Measurements from ENCODE around the gene FHAD1.
"Not testable (repeated sequence)": the region's sequence is repeated elsewhere in the genome, so short reads cannot be mapped to it uniquely, and the experiment has no call there.

Gene FHAD1

DNA sequence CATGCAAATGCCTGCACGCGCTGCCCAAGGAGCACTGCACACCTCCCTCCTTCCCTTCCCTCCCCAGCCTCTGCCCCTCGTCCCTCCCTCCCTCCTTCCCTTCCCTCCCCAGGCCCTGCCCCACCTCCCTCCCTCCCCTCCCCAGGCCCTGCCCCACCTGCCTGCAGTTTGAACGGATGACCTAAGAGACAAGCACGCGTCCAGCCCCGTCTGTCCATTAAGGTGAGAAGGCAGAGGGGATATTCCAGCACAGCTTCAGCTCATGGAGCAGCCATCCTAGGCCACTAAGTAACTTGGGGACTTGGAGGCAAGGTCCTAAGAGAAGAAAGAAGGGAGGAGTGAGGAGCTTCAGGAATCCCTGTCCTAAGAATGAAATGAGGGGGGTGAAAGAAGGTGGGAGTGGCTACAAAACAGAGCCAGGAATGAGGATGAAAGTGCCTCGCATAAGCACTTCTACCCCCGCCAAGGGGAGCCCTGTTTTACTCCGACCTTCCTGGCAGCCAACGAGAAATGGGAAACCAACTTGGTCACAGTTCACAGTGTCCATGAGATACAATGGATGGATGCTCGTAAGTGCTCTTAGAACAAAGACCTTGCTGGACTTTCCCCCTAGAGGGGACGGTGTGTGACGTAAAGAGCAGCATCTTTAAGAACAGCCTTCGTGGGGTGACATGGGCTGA is 141.3 kb downstream of the FHAD1 start:
- no peak overlapping the region for H3K27ac Mint-ChIP-seq
- peaks cover 19% of the 10 kb centered on the region for H3K27me3 Mint-ChIP-seq
- H3K36me3 Mint-ChIP-seq (ENCODE audit: low read depth) = no peaks in the 10 kb centered on the region
- no peak overlapping the region for H3K4me3 Mint-ChIP-seq
- ATAC-seq = no peak
- H3K9me3 Mint-ChIP-seq = no peaks in the 10 kb centered on the region
- H3K4me1 Mint-ChIP-seq = peaks cover 21% of the 10 kb centered on the region
- no peak for DNase-seq

- H3K4me1 Mint-ChIP-seq = peaks cover 19% of the 10 kb centered on the region
- not testable (repeated sequence) for H3K36me3 Mint-ChIP-seq (ENCODE audit: low read depth); ATAC-seq; H3K4me3 Mint-ChIP-seq; H3K9me3 Mint-ChIP-seq; H3K27ac Mint-ChIP-seq; DNase-seq
- H3K27me3 Mint-ChIP-seq = peaks cover 19% of the 10 kb centered on the region
Observed at GRCh38 chr1:15389828-15390227, 142.8 kb downstream of the FHAD1 start.

DNA sequence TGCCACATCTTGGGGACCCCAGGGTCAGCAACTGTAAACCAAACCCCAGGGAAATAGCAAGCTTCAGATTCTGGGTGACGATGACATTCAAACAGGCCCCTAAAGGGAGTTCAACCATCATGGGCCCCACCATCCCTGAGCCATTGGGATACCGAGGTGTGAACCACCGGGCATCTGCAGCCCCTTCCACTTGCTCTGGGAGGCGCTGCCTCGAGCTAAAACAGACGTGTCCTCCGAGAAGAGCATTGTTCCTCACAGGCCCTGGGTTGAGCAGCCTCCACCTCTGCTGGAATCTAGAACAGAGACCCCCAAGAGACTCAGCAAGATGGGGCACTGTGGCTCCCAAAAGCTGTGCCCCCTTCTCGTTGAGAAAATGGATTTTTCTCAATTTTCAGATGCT is 143.6 kb downstream of the FHAD1 start:
- Mint-ChIP-seq H3K9me3 (no peaks in the 10 kb centered on the region), H3K36me3 (ENCODE audit: low read depth) (no peaks in the 10 kb centered on the region), H3K27me3 (peaks cover 14% of the 10 kb centered on the region), H3K27ac (no peak overlapping the region), H3K4me3 (no peak overlapping the region), H3K4me1 (peaks cover 15% of the 10 kb centered on the region)
- ATAC-seq (no peak), DNase-seq (no peak)

- ATAC-seq = no peak
- H3K4me1 Mint-ChIP-seq = peaks cover 8% of the 10 kb centered on the region
- no peaks in the 10 kb centered on the region for H3K9me3 Mint-ChIP-seq
- H3K36me3 Mint-ChIP-seq (ENCODE audit: low read depth) = no peaks in the 10 kb centered on the region
- peaks cover 9% of the 10 kb centered on the region for H3K27me3 Mint-ChIP-seq
- no peak overlapping the region for H3K4me3 Mint-ChIP-seq
- no peak for DNase-seq
- no peak overlapping the region for H3K27ac Mint-ChIP-seq
Observed at GRCh38 chr1:15391366-15391765, 144.3 kb downstream of the FHAD1 start.

DNA sequence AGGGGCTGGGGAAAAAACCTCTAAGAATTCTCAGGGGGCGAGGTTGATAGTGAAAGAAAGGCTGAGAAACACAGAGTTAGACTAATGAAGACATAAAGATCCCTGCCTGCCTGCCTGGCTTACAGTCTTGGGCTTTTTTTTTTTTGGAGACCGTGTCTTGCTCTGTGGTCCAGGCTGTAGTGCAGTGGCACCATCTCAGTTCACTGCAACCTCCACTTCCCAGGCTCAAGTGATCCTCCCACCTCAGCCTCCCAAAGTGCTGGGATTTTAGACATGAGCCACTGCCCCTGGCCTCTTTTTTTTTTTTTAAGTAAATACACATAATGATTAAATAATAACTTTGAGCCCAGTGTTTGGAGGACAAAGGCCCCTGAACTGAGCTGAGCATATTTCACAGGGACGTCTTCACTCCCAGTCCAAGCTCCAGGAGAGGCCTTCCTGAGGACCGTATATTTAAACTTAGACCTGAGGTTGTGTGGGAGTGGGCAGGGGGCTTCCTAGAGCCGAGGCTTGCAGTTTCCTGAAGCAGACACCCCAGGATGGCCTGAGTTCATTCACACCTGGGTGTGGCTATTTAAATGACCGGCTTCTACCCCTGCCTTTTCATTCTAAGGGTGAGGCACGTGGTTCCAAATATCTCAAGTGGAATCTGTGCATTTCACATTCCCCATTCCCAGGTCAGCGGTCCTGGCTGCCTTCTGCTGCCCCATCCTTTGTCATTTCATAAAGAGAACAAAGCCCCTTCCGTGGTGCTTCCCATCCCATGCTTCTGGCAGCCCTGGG is 146.6 kb downstream of the FHAD1 start:
- Mint-ChIP-seq H3K36me3 (ENCODE audit: low read depth) (no peaks in the 10 kb centered on the region), H3K27me3 (peaks cover 3% of the 10 kb centered on the region), H3K9me3 (no peaks in the 10 kb centered on the region), H3K4me1 (no peaks in the 10 kb centered on the region), H3K4me3 (no peak overlapping the region), H3K27ac (no peak overlapping the region)
- DNase-seq = no peak
- no peak for ATAC-seq

GRCh38 chr1:15394258-15394690 is 147.3 kb downstream of the FHAD1 start:
- H3K36me3 Mint-ChIP-seq (ENCODE audit: low read depth) = no peaks in the 10 kb centered on the region
- H3K4me3 Mint-ChIP-seq = no peak overlapping the region
- DNase-seq (no peak), ATAC-seq (no peak)
- no peak overlapping the region for H3K27ac Mint-ChIP-seq
- H3K4me1 Mint-ChIP-seq = no peaks in the 10 kb centered on the region
- H3K27me3 Mint-ChIP-seq = peaks cover 3% of the 10 kb centered on the region
- peaks cover 1% of the 10 kb centered on the region for H3K9me3 Mint-ChIP-seq

DNA sequence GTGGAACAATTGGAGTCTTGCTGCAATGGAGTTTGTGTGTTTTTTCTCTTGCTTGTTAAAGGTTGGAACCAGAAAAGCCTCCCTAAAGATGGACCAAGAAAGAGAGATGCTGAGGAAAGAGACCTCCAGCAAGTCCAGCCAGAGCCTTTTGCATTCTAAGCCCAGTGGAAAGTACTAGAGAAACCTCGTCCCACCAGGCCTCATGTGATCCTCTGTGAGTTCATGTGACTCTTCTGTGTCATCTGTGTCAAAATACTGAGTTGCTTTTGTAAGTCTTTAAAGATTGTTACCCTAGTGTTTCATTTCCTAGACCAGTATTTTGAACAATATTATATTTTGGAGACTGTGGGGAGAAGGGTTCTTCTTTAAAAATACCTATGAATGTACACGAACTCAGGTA is 150.2 kb downstream of the FHAD1 start:
- ATAC-seq = no peak
- no peak overlapping the region for H3K27ac Mint-ChIP-seq
- DNase-seq = no peak
- H3K4me3 Mint-ChIP-seq = no peak overlapping the region
- H3K4me1 Mint-ChIP-seq = no peaks in the 10 kb centered on the region
- no peaks in the 10 kb centered on the region for H3K36me3 Mint-ChIP-seq (ENCODE audit: low read depth)
- H3K27me3 Mint-ChIP-seq = peaks cover 2% of the 10 kb centered on the region
- H3K9me3 Mint-ChIP-seq = peaks cover 8% of the 10 kb centered on the region

GRCh38 chr1:15399710-15400109 is 152.7 kb downstream of the FHAD1 start:
- DNase-seq = no peak
- peaks cover 8% of the 10 kb centered on the region for H3K9me3 Mint-ChIP-seq
- H3K4me1 Mint-ChIP-seq = no peaks in the 10 kb centered on the region
- no peaks in the 10 kb centered on the region for H3K36me3 Mint-ChIP-seq (ENCODE audit: low read depth)
- no peak overlapping the region for H3K4me3 Mint-ChIP-seq
- no peaks in the 10 kb centered on the region for H3K27me3 Mint-ChIP-seq
- H3K27ac Mint-ChIP-seq = no peak overlapping the region
- ATAC-seq = no peak

GRCh38 chr1:15400627-15401026 is 153.6 kb downstream of the FHAD1 start:
- no peak overlapping the region for H3K4me3 Mint-ChIP-seq
- no peak overlapping the region for H3K27ac Mint-ChIP-seq
- H3K4me1 Mint-ChIP-seq = no peaks in the 10 kb centered on the region
- DNase-seq (no peak), ATAC-seq (no peak)
- H3K36me3 Mint-ChIP-seq (ENCODE audit: low read depth) = no peaks in the 10 kb centered on the region
- peaks cover 8% of the 10 kb centered on the region for H3K9me3 Mint-ChIP-seq
- no peaks in the 10 kb centered on the region for H3K27me3 Mint-ChIP-seq

- no peak overlapping the region for H3K27ac Mint-ChIP-seq
- H3K4me1 Mint-ChIP-seq = no peaks in the 10 kb centered on the region
- peaks cover 8% of the 10 kb centered on the region for H3K9me3 Mint-ChIP-seq
- no peaks in the 10 kb centered on the region for H3K27me3 Mint-ChIP-seq
- ATAC-seq = no peak
- no peak overlapping the region for H3K4me3 Mint-ChIP-seq
- no peak for DNase-seq
- no peaks in the 10 kb centered on the region for H3K36me3 Mint-ChIP-seq (ENCODE audit: low read depth)
Observed at GRCh38 chr1:15401391-15402055, 154.5 kb downstream of the FHAD1 start.

DNA sequence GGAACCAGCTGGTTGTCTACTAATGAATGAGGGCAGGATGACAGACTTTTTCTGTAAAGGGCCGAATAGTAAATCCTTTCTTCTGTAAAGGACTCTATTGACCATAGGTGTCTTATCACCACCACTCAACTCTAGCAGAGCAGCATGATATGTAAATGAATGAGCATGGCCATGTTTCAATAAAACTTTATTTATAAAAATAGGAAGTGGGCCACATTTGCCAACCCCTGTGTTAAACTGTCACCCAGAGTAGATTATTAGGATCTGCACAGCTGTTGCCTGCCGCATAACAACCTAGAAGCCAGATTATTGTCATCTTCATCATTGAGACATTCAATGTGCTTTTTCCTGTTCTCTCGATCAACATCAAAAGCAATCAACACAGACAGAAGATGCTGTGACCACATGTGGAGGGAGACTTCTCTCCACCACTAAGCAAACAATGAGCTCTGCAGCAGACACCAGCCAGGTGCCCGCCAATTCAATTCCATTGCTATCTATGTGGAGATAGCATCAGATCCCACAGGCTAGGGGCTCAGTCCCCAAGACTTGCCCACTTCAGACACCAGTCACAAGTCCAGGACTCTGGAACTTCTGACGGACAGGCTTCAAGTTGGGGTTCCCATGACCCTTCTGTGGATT is 155.9 kb downstream of the FHAD1 start:
- peaks cover 7% of the 10 kb centered on the region for H3K4me1 Mint-ChIP-seq
- H3K27me3 Mint-ChIP-seq = peaks cover 9% of the 10 kb centered on the region
- H3K36me3 Mint-ChIP-seq (ENCODE audit: low read depth) = no peaks in the 10 kb centered on the region
- no peak overlapping the region for H3K4me3 Mint-ChIP-seq
- DNase-seq = no peak
- no peak for ATAC-seq
- no peak overlapping the region for H3K27ac Mint-ChIP-seq
- H3K9me3 Mint-ChIP-seq = peaks cover 8% of the 10 kb centered on the region

DNA sequence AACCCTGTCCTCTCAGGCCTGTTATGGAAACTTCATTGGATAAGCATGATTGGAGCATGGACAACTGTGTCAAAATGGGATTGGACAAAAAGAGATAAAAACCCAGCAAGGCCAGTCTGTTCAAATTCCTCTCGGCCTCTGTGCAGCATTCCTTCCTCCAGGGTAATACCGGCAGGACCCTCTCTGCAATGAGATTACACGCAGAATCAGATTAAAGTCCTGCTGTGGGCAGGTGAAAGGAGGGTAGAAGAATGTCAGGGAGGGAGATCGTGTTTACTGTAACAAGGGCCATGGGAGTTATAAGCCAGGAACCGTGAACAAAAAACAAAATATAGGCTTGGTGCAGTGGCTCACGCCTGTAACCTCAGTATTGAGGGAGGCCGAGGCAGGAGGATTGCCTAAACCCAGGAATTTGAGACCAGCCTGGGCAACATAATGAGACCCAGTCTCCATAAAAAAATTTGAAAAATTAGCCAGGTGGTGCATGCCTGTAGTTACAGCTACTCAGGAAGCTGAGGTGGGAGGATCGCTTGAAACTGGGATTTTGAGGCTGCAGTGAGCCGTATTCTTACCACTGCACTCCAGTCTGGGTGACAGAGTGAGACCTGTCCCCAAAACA is 157.0 kb downstream of the FHAD1 start:
- Mint-ChIP-seq H3K27me3 (peaks cover 12% of the 10 kb centered on the region), H3K4me1 (peaks cover 11% of the 10 kb centered on the region), H3K4me3 (no peak overlapping the region), H3K36me3 (ENCODE audit: low read depth) (no peaks in the 10 kb centered on the region), H3K27ac (no peak overlapping the region), H3K9me3 (peaks cover 8% of the 10 kb centered on the region)
- DNase-seq = no peak
- ATAC-seq = no peak

DNA sequence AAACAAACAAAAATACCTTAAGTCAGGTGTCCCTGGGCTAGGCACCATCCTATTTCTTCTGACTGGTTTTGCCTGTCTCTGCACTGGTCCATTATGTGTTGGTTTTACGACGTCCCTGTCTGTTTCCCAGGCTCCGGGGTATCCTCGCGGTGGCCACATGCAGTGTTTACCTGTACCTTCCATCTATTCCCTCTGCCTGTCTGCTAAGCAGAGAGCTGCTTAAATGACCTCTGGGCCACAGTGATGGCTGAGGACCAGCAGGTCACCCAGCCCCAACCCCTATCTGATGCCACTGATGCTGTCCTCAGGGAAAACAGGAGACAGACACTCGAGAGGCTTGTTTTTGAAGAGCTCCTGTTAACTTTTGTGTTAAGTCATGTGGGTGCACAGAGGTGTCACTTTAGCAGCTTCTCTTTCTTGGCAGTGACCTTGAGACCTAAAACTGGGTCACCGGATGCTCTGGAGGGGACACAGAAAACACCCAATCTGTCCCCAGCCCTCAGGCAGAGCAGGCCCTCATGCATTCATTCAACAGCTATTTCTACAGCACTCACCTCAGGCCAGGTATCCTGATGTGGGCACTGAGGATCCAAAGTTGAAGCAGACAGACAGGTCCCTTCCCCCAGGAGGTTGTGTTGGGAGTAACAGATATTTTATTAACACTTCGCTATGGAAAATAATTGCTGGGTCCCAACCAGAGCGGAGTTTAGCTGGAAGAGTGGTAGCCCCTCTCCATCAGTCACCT is 158.3 kb downstream of the FHAD1 start:
- no peak overlapping the region for H3K27ac Mint-ChIP-seq
- ATAC-seq = no peak

More for the DNA sequence above, 158.3 kb downstream of the FHAD1 start:
- Mint-ChIP-seq H3K36me3 (ENCODE audit: low read depth) (no peaks in the 10 kb centered on the region), H3K9me3 (no peaks in the 10 kb centered on the region), H3K27me3 (peaks cover 12% of the 10 kb centered on the region), H3K4me3 (no peak overlapping the region), H3K4me1 (peaks cover 12% of the 10 kb centered on the region)
- DNase-seq = no peak
